ENCODE data around the gene C1QTNF1. TPM values are rescaled to one million over a fixed set of nuclear protein-coding genes. Genes with fewer than 3 reads are reported as not detected.

The C1QTNF1 gene
- total and polyA plus RNA-seq, 3 donors from 2014 or later: 9.1 to 22.5 (median 9.8) TPM

- TF ChIP-seq POLR2A (IDR thresholded peaks at IDR 0.05) (no peak), CTCF (IDR thresholded peaks at IDR 0.05) (no peak)
- peaks cover 28% of the 10 kb centered on the region for H3K4me1 ChIP-seq
- intact Hi-C loops (cut with DNase I; ENCODE audit: low total_unique reads): no loop called here
- no peak overlapping the region for H3K27ac ChIP-seq
- H3K36me3 ChIP-seq (ENCODE audit: low read depth, missing control alignments): no peaks in the 10 kb centered on the region
- no peaks in the 10 kb centered on the region for H3K9me3 ChIP-seq
- no peaks in the 10 kb centered on the region for H3K27me3 ChIP-seq
- H3K4me3 ChIP-seq: no peak overlapping the region
- DNase-seq: peak; percentile 9
- 86% methylated on average over 8 of the region's 8 CpGs for WGBS, 2 donors
Observed at GRCh38 chr17:79006046-79006445, 17.9 kb upstream of the C1QTNF1 start.

GRCh38 chr17:79006794-79007503 is 17.0 kb upstream of the C1QTNF1 start:
- Histone ChIP-seq H3K9me3 (no peaks in the 10 kb centered on the region), H3K4me3 (no peak overlapping the region), H3K36me3 (ENCODE audit: low read depth, missing control alignments) (no peaks in the 10 kb centered on the region), H3K27ac (no peak overlapping the region), H3K27me3 (no peaks in the 10 kb centered on the region), H3K4me1 (peaks cover 28% of the 10 kb centered on the region)
- peak; percentile 11 for DNase-seq
- WGBS, 2 donors: 86 to 88% methylated on average over 19 of the region's 19 CpGs
- no peak for TF ChIP-seq CTCF (IDR thresholded peaks at IDR 0.05)
- intact Hi-C loops (cut with DNase I; ENCODE audit: low total_unique reads): no loop called here

- 81 to 91% methylated on average over 18 to 21 of the region's 21 CpGs for WGBS, 2 donors
- H3K27ac ChIP-seq: no peak overlapping the region
- H3K4me3 ChIP-seq: no peak overlapping the region
Observed at GRCh38 chr17:79007504-79008381, 16.2 kb upstream of the C1QTNF1 start.

GRCh38 chr17:79008666-79009387 is 15.1 kb upstream of the C1QTNF1 start:
- Histone ChIP-seq H3K4me3 (peak overlapping the region; percentile 77 to 96), H3K27ac (peak overlapping the region in 1 of 2 donors; percentile 82), H3K9me3 (no peaks in the 10 kb centered on the region), H3K4me1 (peaks cover 28% of the 10 kb centered on the region), H3K27me3 (no peaks in the 10 kb centered on the region), H3K36me3 (ENCODE audit: low read depth, missing control alignments) (no peaks in the 10 kb centered on the region)
- DNase-seq: peak; percentile 11
- intact Hi-C loops (cut with DNase I; ENCODE audit: low total_unique reads): no loop called here
- 35 to 36% methylated on average over 7 of the region's 7 CpGs for WGBS, 2 donors
- TF ChIP-seq CTCF (IDR thresholded peaks at IDR 0.05) (no peak), POLR2A (IDR thresholded peaks at IDR 0.05) (no peak)

More at GRCh38 chr17:79007504-79008381, 16.2 kb upstream of the C1QTNF1 start:
- Histone ChIP-seq H3K4me1 (peaks cover 28% of the 10 kb centered on the region), H3K9me3 (no peaks in the 10 kb centered on the region), H3K36me3 (ENCODE audit: low read depth, missing control alignments) (no peaks in the 10 kb centered on the region), H3K27me3 (no peaks in the 10 kb centered on the region)
- intact Hi-C loops (cut with DNase I; ENCODE audit: low total_unique reads): no loop called here
- DNase-seq: peak; percentile 13
- TF ChIP-seq POLR2A (IDR thresholded peaks at IDR 0.05) (no peak), CTCF (IDR thresholded peaks at IDR 0.05) (no peak)

Data from testis (tissue), 3 donors.